ENCODE data around the gene ZNF784. TPM values are rescaled to one million over a fixed set of nuclear protein-coding genes. Genes with fewer than 3 reads are reported as not detected.

The ZNF784 gene
- 1 to 10 TPM; 2.5 to 3.8 (median 3.2) TPM for total RNA-seq

GRCh38 chr19:55624109-55625003 lies at the start of gene ZNF784:
Gene ZNF784 (minus strand): TSS chr19:55624566. CDS start chr19:55624561, 5 bp downstream.
- peak; percentile 93 for DNase-seq (ENCODE audit: low spot score)
- peak; percentile 85 for ATAC-seq (ENCODE audit: low FRiP score)
- no peak for TF ChIP-seq CTCF (IDR thresholded peaks at IDR 0.05)

GRCh38 chr19:55673889-55674288 lies 49.5 kb upstream of the ZNF784 start:
- no peak for TF ChIP-seq CTCF (IDR thresholded peaks at IDR 0.05)
- DNase-seq (ENCODE audit: low spot score) (no peak), ATAC-seq (ENCODE audit: low FRiP score) (no peak)

- ATAC-seq (ENCODE audit: low FRiP score) (no peak), DNase-seq (ENCODE audit: low spot score) (no peak)
- no peak for TF ChIP-seq CTCF (IDR thresholded peaks at IDR 0.05)
Observed at GRCh38 chr19:55673465-55673864, 49.1 kb upstream of the ZNF784 start.

GRCh38 chr19:55672418-55672817 lies 48.1 kb upstream of the ZNF784 start:
- TF ChIP-seq CTCF (IDR thresholded peaks at IDR 0.05): no peak
- ATAC-seq (ENCODE audit: low FRiP score) (no peak), DNase-seq (ENCODE audit: low spot score) (no peak)

- DNase-seq (ENCODE audit: low spot score) (no peak), ATAC-seq (ENCODE audit: low FRiP score) (no peak)
- no peak for TF ChIP-seq CTCF (IDR thresholded peaks at IDR 0.05)
Observed at GRCh38 chr19:55671054-55671378, 46.6 kb upstream of the ZNF784 start.

- ATAC-seq (ENCODE audit: low FRiP score): no peak
- DNase-seq (ENCODE audit: low spot score): no peak
- TF ChIP-seq CTCF (IDR thresholded peaks at IDR 0.05): no peak
Observed at GRCh38 chr19:55670280-55671053, 46.1 kb upstream of the ZNF784 start.

Data from omental fat pad (tissue), 4 donors.